ENCODE measurements around the gene DPYD. TPM values are rescaled to one million over a fixed set of nuclear protein-coding genes. Genes with fewer than 3 reads are reported as not detected.

The DPYD gene
- total RNA-seq, 1 donor from 2014 or later = 8.5 TPM

DNA sequence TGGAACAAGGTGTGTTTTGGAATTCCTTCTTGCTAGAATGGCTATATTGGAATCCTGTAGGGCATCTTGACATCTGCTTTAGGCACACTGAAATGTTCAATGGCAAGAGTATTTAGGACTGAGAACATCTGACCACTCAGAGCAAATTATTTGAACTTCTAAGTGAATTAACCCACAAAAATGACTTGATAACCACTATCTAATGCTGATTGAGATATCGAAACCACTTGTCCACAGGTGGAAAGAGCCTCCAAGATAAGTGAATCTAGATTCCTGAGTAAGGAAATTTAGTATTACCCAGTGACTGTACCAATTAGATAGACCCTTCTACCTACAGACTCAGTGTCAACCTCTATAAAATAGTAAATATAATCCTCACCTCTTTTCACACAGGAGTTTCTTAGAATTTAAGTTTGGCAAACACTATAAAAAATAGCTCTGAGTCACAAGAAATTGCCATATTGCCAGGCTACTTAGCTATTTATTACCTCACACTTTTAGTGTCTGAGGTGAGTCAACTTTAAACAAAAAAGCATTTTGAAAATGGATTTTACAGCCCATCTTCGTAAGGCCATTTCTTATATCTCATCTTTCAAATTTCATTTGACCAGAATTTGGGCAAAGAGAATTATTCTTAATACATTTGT lies 777.5 kb downstream of the DPYD start:
- TF ChIP-seq CTCF (conservative IDR thresholded peaks at IDR 0.05) = no peak
- H3K27me3 Mint-ChIP-seq = no peaks in the 10 kb centered on the region
- H3K27ac Mint-ChIP-seq = no peak overlapping the region
- no peaks in the 10 kb centered on the region for H3K36me3 Mint-ChIP-seq
- DNase-seq (ENCODE audit: extremely low spot score, unreplicated experiment) = no peak
- H3K4me3 Mint-ChIP-seq = no peak overlapping the region
- no peaks in the 10 kb centered on the region for H3K9me3 Mint-ChIP-seq
- peaks cover 7% of the 10 kb centered on the region for H3K4me1 Mint-ChIP-seq (ENCODE audit: unreplicated experiment)

DNA sequence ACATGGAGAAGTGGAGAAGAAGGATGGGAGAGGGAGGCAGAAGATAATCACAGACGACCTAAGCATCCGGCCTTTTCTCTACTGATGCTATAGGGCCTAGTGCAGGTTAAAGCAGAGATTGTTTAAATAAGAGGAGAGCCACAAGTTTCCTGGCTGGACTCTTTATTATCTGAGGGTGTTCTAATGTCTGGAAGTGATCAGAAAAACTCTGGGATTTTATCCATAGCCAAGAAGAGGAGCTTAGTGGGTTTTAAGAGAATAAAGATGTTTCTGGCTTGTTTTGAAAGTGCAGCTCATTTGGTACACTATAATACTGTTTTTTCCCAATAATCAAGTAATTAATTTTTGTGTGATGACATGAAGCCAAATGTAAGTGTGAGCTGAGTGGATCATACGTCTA lies 780.2 kb downstream of the DPYD start:
- TF ChIP-seq CTCF (conservative IDR thresholded peaks at IDR 0.05) = no peak
- Mint-ChIP-seq H3K4me1 (ENCODE audit: unreplicated experiment) (peaks cover 4% of the 10 kb centered on the region), H3K9me3 (no peaks in the 10 kb centered on the region), H3K27ac (no peak overlapping the region), H3K4me3 (no peak overlapping the region), H3K36me3 (no peaks in the 10 kb centered on the region), H3K27me3 (no peaks in the 10 kb centered on the region)
- DNase-seq (ENCODE audit: extremely low spot score, unreplicated experiment) = no peak

DNA sequence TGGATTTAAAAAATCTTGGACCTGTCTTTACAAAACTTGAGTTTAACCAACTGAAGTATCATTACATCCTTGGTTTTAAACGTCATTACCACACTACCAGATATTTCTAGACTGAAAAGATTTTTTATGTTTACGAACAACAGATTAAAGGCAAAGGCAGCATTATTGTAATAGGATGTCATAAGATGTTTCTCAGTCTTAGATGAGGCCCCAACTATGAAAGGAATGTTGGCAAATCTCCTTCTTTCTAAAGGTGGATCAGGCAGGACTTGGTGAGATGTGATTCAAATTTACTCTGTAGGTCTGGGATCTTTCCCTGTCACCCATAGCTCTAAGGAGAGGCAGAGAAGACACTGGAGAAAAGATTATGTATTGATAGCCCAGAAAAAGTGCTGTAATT lies 781.3 kb downstream of the DPYD start:
- Mint-ChIP-seq H3K27ac (no peak overlapping the region), H3K27me3 (no peaks in the 10 kb centered on the region), H3K9me3 (no peaks in the 10 kb centered on the region), H3K4me3 (no peak overlapping the region), H3K4me1 (ENCODE audit: unreplicated experiment) (peaks cover under 1% of the 10 kb centered on the region), H3K36me3 (no peaks in the 10 kb centered on the region)
- no peak for DNase-seq (ENCODE audit: extremely low spot score, unreplicated experiment)
- TF ChIP-seq CTCF (conservative IDR thresholded peaks at IDR 0.05) = no peak

DNA sequence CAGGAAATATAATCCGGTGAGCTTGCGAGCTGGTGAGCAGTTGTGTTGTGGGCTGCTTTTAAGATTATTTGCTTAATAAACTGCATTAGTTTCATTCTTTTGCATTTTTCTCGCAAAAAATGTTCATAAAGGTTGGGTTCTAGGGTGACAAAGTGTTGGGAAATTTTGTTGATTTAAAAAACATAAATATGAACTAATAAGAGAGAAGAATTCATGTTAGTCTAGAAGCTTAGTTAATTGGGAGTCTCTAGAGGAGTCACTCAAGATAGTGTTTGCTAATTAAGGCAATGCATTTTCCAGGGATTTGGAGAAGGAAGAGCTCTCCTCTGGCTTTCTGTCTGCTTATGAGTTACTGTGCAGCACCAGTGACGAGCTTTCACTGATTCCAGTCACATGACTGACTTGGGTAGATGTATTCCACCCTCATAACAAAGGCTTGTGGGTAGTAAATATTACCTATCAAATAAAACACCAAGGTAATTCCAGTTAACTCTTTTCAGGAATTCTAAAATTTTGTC lies 782.3 kb downstream of the DPYD start:
- Mint-ChIP-seq H3K27me3 (no peaks in the 10 kb centered on the region), H3K36me3 (no peaks in the 10 kb centered on the region), H3K4me3 (peak overlapping the region; percentile 7), H3K9me3 (no peaks in the 10 kb centered on the region), H3K4me1 (ENCODE audit: unreplicated experiment) (no peaks in the 10 kb centered on the region), H3K27ac (peak overlapping the region; percentile 16)
- peak; percentile 10 for TF ChIP-seq CTCF (conservative IDR thresholded peaks at IDR 0.05)
- no peak for DNase-seq (ENCODE audit: extremely low spot score, unreplicated experiment)

DNA sequence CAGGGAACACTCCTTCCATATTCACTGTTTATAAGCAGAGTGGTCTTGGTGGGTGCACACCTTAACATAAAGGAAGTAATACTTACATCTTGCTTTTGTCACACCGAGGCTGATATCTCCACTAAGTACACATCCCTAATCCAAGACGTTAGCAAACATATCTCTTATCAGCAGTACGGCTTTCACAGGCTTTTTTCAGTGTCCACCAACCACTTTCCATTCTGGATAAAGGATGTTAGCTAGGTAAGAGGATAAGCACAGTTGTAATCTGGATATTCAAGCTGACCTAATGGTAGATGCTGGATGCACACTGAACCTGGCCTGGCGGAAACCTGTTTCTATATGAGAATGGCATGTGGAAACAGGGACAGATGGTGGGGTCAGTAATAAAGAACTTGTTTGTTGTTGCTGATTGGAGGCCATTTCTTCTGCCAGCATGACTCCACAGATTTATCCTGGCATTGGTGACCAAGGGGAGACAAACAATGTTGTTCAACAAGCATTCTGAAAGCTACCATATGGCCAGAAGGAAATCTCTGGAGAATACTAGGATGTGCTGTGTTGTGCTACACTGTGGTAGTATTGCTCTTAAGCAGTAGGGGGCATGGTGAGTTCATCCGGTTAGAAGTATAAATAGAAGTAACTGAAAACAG lies 782.8 kb downstream of the DPYD start:
- DNase-seq (ENCODE audit: extremely low spot score, unreplicated experiment) = no peak
- no peaks in the 10 kb centered on the region for H3K4me1 Mint-ChIP-seq (ENCODE audit: unreplicated experiment)
- no peaks in the 10 kb centered on the region for H3K9me3 Mint-ChIP-seq
- TF ChIP-seq CTCF (conservative IDR thresholded peaks at IDR 0.05) = peak; percentile 76
- peak overlapping the region; percentile 7 for H3K4me3 Mint-ChIP-seq
- no peaks in the 10 kb centered on the region for H3K36me3 Mint-ChIP-seq
- no peaks in the 10 kb centered on the region for H3K27me3 Mint-ChIP-seq
- peak overlapping the region; percentile 16 for H3K27ac Mint-ChIP-seq
